Glomerular visceral epithelial cell (primary cell): ENCODE measurements around the gene VAV2.

Experiments
- DNase-seq: peaks from one replicate; pipeline ENCODE4 v3.0.0-alpha.2; 2016; ENCODE audit errors: extremely low spot score

The VAV2 gene

GRCh38 chr9:133797406-133798105 lies 194.6 kb downstream of the VAV2 start:
- DNase-seq, result no peak

GRCh38 chr9:133796562-133796961 lies 195.6 kb downstream of the VAV2 start:
- DNase-seq, result no peak

GRCh38 chr9:133795049-133795448 lies 197.1 kb downstream of the VAV2 start:
- no peak for DNase-seq

GRCh38 chr9:133794016-133794760 lies 197.9 kb downstream of the VAV2 start:
- DNase-seq, result no peak

- no peak for DNase-seq
These were observed 198.7 kb downstream of the VAV2 start for GRCh38 chr9:133793471-133793870.

DNA sequence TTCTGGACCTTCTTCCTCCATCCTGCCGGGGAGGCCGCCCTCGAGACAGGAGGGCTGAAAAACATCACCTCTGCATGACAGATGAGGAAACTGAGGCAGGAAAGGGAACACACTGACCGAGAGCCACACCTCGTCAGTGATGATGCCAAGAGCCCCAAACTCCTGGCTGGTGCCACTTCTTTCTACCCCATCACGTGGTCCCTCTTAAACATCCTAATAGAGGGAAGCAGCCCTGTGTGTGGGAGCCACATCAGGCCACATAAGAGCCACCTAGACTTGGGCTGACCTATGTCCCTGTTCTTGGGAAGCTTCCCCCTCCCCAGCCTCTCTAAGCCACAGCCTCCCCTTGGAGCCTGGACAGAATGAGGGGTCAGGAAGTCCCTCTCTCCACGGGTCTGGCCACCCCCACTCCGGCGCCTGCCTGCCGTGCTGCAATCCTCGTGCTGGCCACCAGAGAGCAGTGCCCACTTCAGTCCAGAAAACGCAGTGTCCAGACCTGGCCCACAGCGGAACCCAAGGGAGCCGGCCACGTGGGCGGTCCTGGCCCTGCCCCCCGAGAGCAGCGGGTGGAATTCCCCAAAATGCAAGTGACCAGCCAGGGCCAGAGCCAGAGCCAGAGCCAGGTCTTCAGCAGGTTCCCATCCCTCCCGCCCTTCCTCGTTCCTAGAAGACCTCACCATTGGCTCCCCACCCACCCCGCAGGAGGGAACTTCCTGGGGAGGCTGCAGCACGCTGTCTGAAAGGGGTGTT lies 199.2 kb downstream of the VAV2 start:
- DNase-seq, result peak; percentile 79

GRCh38 chr9:133791735-133792649 lies 200.1 kb downstream of the VAV2 start:
- DNase-seq, result no peak

- DNase-seq, result no peak
These were observed 201.1 kb downstream of the VAV2 start for GRCh38 chr9:133791069-133791468.

DNA sequence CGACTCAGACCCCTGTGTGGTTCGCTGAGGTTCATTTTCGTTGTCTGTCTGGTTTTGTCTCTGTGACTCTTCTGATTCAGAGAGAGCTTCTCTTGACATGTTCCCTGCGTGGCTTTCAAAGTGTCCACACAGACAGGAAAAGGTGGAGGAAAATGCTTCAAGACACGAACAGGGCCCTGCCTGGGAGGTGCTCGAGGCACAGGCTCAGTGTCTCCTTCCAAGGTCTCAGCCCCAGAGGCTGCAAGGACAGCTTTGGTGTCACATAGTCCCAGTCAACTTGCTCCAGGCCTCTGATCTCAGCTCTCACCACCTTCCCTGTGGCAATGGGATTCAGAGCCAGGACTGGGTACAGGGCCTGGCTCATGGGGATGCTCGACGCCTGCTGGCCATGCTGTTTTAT lies 202.3 kb downstream of the VAV2 start:
- DNase-seq, result no peak

DNA sequence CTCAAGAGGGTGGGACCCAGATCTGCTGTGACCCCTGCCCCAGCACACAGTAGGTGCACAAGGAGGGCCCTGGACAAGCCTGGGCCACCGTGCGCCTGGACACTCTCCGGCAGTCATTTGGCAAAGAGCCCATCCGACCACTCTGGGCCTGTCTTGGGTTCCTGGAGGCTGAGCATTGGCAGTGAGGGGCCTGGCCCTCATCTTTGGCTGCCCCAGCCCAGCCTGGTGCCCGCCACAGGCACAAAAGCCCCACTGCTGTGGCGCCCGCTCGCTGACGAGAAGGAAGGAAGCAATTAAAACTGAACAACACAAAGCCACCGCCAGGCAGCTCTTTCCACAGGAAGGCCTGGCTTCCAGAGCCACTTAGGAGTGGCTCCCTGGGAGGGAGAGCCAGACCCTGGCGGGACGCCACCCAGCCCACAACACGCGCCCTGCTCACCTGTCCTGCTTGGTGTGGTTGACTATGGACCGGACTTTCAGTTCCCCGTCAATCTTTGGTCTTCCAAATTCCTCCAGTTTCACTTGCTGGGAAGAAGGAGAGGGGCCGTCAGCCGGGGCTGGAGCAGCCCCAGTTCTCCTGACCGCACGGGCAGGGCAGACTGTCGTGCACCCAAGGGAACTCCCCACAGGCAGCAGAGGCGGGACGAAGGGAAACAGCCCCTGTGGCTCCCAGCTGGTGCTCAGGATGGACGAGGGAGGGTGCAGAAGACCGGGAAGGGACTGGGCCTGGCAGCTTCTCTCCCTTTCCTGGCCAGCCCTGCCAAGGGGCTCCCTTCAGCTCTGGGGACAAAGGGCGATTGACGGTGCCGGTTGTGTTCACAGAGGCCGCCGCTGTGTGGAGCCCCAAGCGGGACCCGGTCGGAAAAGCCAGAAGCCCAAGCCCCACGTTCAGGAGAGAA lies 203.1 kb downstream of the VAV2 start:
- DNase-seq, result no peak

GRCh38 chr9:133788045-133788818 lies 203.9 kb downstream of the VAV2 start:
- no peak for DNase-seq

- DNase-seq, result peak; percentile 23
These were observed 204.4 kb downstream of the VAV2 start for GRCh38 chr9:133787754-133788025.

DNA sequence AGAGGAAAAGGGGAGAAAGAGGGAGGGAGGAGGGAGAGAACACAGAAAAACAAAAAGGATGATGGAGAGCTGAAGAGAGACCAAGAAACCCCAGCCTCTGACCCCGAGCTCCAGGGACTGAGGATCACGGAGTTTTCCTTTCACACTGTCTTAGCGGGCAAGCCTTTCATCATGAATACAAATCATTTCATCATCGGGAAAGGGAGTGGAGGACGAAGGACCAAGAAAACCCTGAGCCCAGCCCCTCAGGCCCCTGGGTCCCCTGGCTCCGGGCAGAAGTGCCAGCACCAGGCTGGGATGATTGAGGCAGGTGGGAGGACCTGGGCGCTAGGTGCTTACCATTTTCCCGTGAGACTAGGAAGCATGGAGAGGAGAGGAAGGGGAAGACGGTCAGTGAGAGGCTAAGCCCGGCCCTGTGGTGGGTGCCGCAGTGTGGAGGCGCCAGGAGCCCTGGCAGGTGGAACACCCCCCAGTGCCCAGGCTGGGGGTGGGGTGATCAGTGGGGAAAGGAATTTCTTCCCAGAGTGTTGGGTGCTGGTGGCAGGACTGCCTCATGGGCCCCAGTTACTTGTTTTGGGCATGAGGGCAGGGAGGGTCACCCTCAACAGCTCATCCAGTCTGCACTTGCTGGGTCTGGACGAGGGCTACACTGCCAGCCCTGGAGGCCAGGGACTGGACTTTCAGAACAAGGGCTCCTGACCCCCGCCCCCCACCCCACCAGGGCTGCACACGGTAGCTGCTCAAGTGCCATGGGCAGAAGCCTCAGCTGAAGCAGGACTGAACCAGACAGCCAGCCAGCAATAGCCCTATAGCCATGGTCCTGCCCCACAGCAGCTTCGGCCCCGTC lies 205.0 kb downstream of the VAV2 start:
- no peak for DNase-seq

- DNase-seq, result no peak
These were observed 205.8 kb downstream of the VAV2 start for GRCh38 chr9:133786371-133786753.

GRCh38 chr9:133785753-133786370 lies 206.3 kb downstream of the VAV2 start:
- no peak for DNase-seq

GRCh38 chr9:133784731-133785561 lies 207.2 kb downstream of the VAV2 start:
- no peak for DNase-seq

DNA sequence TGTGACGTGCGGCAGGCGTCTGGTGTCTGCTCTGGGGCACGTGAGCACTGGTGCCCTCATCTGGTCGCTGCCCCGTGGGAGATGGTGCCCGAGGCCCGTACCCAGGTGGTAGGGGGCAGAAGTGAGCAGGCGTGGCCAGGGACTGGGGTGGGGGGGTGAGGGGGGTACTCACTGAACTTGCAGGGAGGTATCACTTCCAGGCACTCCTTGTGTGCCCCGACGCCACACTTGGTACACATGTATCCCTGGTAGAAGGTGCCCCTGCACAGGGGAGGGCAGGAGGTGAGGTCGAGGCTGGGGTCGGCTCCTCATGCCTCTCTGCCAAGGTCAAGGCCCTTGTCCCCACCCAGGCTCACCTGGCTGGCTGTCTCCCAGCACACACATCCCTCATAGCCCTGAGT lies 208.8 kb downstream of the VAV2 start:
- DNase-seq, result no peak
